GM20000 (cell line): ENCODE results near the gene GRIN3A.

Experiments
- DNase-seq: peaks from one replicate; pipeline ENCODE4 v3.0.0; 2012; ENCODE audit warnings: low spot score
- TF ChIP-seq, protein P1 (sequence below): IDR thresholded peaks from 2 replicates; pipeline ENCODE4 v1.5.1; 2012; ENCODE audit warnings: mild to moderate bottlenecking, control low read depth; ENCODE audit errors: extremely low read depth, missing control alignments

Gene GRIN3A

GRCh38 chr9:101738566-101739183, at the start of gene GRIN3A:
Gene GRIN3A, minus strand, starts transcription at chr9:101738647. Its CDS starts 668 bp downstream, at chr9:101737979.
- DNase-seq: no peak
- TF ChIP-seq, protein P1, sequence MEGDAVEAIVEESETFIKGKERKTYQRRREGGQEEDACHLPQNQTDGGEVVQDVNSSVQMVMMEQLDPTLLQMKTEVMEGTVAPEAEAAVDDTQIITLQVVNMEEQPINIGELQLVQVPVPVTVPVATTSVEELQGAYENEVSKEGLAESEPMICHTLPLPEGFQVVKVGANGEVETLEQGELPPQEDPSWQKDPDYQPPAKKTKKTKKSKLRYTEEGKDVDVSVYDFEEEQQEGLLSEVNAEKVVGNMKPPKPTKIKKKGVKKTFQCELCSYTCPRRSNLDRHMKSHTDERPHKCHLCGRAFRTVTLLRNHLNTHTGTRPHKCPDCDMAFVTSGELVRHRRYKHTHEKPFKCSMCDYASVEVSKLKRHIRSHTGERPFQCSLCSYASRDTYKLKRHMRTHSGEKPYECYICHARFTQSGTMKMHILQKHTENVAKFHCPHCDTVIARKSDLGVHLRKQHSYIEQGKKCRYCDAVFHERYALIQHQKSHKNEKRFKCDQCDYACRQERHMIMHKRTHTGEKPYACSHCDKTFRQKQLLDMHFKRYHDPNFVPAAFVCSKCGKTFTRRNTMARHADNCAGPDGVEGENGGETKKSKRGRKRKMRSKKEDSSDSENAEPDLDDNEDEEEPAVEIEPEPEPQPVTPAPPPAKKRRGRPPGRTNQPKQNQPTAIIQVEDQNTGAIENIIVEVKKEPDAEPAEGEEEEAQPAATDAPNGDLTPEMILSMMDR: no peak

DNA sequence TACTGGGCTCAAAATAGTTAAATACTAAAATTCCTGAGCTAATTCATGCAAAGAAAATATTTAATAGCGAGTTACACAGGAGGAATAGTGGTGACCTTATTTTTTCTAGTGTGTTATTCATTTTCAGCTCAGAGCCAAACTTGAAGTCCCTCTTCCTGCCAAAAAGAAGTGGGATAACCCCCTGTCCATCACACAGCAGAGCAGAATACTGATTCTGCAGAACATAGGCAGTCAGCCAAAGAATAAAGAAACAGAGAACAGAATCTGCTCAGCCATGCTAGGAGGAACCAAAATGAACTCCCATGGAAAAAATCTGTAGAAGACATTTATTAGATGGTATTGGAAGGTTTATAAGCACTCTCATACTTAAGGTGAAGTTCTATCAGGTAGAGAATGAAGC, 49.4 kb upstream of the GRIN3A start:
- TF ChIP-seq, protein P1: no peak
- no peak for DNase-seq

DNA sequence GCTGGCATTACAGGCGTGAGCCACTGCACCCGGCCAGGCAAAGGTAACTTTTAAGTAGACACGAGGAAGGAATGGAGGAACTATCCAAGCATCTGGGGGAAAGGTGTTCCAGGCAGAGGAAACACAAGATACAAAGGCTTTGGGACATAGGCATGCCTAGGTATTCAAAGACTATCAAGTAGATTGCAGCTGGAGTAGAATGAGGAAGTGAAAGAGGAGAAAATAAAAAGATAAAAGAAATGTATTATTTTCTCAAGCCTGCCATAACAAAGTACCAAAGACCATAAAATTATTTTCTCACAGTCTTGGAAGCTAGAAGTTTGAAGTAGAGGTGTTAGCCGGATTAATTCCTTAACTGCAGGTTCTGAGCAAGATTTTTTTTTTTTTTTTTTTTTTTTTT, 39.9 kb upstream of the GRIN3A start:
- TF ChIP-seq, protein P1: no peak
- no peak for DNase-seq

GRCh38 chr9:101764472-101764871, 26.0 kb upstream of the GRIN3A start:
- no peak for DNase-seq
- TF ChIP-seq, protein P1: no peak

DNA sequence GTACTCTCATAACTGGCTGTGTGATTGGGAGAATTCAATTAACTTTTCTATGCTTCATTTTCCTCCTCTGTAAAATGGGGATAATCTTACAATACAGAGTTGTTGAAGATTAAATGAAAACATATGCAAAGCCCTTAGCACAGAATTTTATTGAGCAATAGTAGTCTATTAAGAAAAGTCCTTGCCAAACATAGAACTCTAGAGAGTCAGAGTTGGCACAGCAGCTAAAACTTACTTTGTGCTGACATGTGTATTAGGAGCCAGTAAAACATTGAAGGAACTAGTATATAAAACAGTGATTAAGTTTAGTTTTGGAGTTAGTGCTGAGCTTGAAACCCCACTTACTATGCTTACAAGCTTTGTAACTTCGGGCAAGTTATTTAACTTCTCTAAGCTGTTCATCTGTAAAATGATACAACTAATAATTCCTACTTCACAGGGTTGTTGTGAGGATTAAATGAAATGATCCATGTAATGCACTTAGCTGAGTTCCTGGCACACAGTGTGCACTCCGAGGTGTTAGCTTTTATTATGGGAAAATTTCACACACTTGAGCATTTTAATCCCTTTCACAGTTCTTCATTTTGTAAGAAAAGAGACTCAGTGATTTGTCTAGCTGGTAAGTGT, 20.0 kb upstream of the GRIN3A start:
- DNase-seq: no peak
- TF ChIP-seq, protein P1: no peak

GRCh38 chr9:101753716-101754115, 15.3 kb upstream of the GRIN3A start:
- TF ChIP-seq, protein P1: no peak
- no peak for DNase-seq

- TF ChIP-seq, protein P1: no peak
- DNase-seq: no peak
Measured at GRCh38 chr9:101751895-101752294, 13.4 kb upstream of the GRIN3A start.
